Calu3 (cell line): ENCODE measurements around the gene HMGN4. TPM values are rescaled to one million over a fixed set of nuclear protein-coding genes. Genes with fewer than 3 reads are reported as not detected.
"Not testable (repeated sequence)": the region's sequence is repeated elsewhere in the genome, so short reads cannot be mapped to it uniquely, and the experiment has no call there.

ENCODE experiments used
- BruUV-seq: library from RNA; stranded (reverse); fragments of 400-500 nt; replicated peaks from 2 replicates; lab custom pipeline; 2021; lab: Mats Ljungman, UMichigan
- CTCF ChIA-PET: fragments of 300-600 bp; sonication (Branson Sonifier 250); formaldehyde crosslinking; loops from one replicate; lab custom pipeline; 2022; ENCODE audit warnings: antibody characterized with exemption; lab: Charles Lee
- DNase-seq: peaks from one replicate; pipeline ENCODE4 v3.0.0; 2022
- H3K27ac Mint-ChIP-seq: one replicate; pipeline ENCODE4 v1.8.0; 2022; ENCODE audit warnings: mixed read lengths; ENCODE audit not compliant: unreplicated experiment
- H3K27me3 Mint-ChIP-seq: one replicate; pipeline ENCODE4 v1.8.0; 2022; ENCODE audit warnings: mixed read lengths; ENCODE audit not compliant: unreplicated experiment
- H3K36me3 Mint-ChIP-seq: one replicate; pipeline ENCODE4 v1.8.0; 2022; ENCODE audit warnings: mild to moderate bottlenecking, moderate library complexity, mixed read lengths; ENCODE audit not compliant: insufficient read depth, unreplicated experiment
- H3K4me1 Mint-ChIP-seq: one replicate; pipeline ENCODE4 v1.8.0; 2022; ENCODE audit warnings: mild to moderate bottlenecking, low read depth, mixed read lengths; ENCODE audit not compliant: unreplicated experiment
- H3K4me3 Mint-ChIP-seq: one replicate; pipeline ENCODE4 v1.8.0; 2022; ENCODE audit warnings: mild to moderate bottlenecking, low read depth, moderate library complexity, mixed read lengths; ENCODE audit not compliant: unreplicated experiment
- H3K9me3 Mint-ChIP-seq: one replicate; pipeline ENCODE4 v1.8.0; 2022; ENCODE audit warnings: low read depth, mixed read lengths; ENCODE audit not compliant: unreplicated experiment
- intact Hi-C: fragments of 100-400 bp; cut with micrococcal nuclease; formaldehyde crosslinking; loops from one replicate; pipeline ENCODE4 v1.10.0; 2022; ENCODE audit not compliant: unreplicated experiment
- total RNA-seq: library from RNA; stranded (reverse); gene quantifications from 2 replicates; pipeline ENCODE4 v1.2.3, GENCODE V29; 2022
- TF ChIP-seq, protein P1 (sequence below): fragments of 200-600 bp; IDR thresholded peaks from one replicate; pipeline ENCODE4 v1.8.0; 2022; ENCODE audit warnings: antibody characterized with exemption; ENCODE audit not compliant: unreplicated experiment

Gene HMGN4
- total RNA-seq, 1 experiment from 2014 or later = 60.0 TPM

DNA sequence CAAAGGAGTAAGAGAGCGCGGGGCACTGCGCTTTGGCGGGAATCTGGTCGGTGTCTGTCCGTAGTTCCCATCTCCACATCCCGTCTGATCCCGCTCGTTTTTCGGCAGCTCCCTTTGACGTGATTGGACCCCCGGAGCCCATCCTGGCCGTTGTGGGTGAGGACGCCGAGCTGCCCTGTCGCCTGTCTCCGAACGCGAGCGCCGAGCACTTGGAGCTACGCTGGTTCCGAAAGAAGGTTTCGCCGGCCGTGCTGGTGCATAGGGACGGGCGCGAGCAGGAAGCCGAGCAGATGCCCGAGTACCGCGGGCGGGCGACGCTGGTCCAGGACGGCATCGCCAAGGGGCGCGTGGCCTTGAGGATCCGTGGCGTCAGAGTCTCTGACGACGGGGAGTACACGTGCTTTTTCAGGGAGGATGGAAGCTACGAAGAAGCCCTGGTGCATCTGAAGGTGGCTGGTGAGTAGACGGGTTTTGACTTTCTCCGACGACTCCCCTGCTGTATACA lies 36.6 kb upstream of the HMGN4 start:
- Mint-ChIP-seq H3K9me3 (no peaks in the 10 kb centered on the region), H3K27ac (no peak overlapping the region), H3K36me3 (peaks cover 5% of the 10 kb centered on the region), H3K4me3 (peak overlapping the region; percentile 67), H3K4me1 (peaks cover 10% of the 10 kb centered on the region), H3K27me3 (peaks cover 56% of the 10 kb centered on the region)
- TF ChIP-seq, protein P1, sequence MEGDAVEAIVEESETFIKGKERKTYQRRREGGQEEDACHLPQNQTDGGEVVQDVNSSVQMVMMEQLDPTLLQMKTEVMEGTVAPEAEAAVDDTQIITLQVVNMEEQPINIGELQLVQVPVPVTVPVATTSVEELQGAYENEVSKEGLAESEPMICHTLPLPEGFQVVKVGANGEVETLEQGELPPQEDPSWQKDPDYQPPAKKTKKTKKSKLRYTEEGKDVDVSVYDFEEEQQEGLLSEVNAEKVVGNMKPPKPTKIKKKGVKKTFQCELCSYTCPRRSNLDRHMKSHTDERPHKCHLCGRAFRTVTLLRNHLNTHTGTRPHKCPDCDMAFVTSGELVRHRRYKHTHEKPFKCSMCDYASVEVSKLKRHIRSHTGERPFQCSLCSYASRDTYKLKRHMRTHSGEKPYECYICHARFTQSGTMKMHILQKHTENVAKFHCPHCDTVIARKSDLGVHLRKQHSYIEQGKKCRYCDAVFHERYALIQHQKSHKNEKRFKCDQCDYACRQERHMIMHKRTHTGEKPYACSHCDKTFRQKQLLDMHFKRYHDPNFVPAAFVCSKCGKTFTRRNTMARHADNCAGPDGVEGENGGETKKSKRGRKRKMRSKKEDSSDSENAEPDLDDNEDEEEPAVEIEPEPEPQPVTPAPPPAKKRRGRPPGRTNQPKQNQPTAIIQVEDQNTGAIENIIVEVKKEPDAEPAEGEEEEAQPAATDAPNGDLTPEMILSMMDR = no peak
- CTCF ChIA-PET = no interaction called here
- intact Hi-C loops = no loop called here
- peak; percentile 32 for DNase-seq
- BruUV-seq = no TSS peak

DNA sequence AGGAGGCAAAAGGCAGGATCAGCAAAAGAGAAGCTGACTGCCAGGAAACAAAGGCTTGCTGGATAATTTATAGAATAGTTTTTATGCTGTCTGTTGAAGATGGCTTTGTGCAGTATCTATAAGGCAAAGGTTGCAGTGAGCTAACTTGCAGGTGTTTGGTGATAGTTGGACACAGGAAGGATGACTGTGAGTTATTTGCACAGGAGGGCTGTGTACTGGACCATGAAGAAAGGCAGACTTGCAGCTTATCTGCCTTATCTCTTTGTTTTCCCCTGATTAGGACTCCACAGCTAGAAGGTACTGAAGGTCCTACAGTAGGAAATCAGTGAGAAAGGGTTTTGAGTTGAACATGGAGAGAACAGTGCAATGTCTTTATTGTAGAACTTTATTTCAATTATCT lies 36.0 kb upstream of the HMGN4 start:
- H3K4me1 Mint-ChIP-seq = peaks cover 10% of the 10 kb centered on the region
- DNase-seq = no peak
- H3K9me3 Mint-ChIP-seq = no peaks in the 10 kb centered on the region
- H3K4me3 Mint-ChIP-seq = peak overlapping the region; percentile 67
- peaks cover 59% of the 10 kb centered on the region for H3K27me3 Mint-ChIP-seq
- no TSS peak for BruUV-seq
- peaks cover 5% of the 10 kb centered on the region for H3K36me3 Mint-ChIP-seq
- CTCF ChIA-PET = no interaction called here
- H3K27ac Mint-ChIP-seq = no peak overlapping the region
- TF ChIP-seq, protein P1 = no peak
- intact Hi-C loops = no loop called here

DNA sequence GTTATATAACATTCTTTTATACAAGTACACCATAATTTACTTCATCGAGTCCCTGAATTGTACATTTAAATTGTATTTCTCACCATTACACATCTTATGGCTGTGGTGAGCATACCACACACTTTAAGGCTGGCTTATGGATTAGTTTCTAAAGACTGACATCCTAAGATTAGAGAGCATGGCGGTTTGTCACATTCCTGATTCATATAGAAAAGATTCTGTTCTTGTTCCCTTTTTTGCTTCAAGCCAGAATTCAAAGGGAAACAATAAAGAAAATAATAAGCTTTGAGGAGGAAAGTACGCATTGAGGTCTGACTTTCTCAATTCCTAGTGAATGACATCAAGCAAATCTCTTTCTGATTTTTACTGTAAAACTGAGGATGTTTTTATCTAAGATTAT lies 35.5 kb upstream of the HMGN4 start:
- Mint-ChIP-seq H3K4me3 (no peak overlapping the region), H3K36me3 (peaks cover 5% of the 10 kb centered on the region), H3K4me1 (peaks cover 10% of the 10 kb centered on the region), H3K27me3 (peaks cover 59% of the 10 kb centered on the region), H3K9me3 (no peaks in the 10 kb centered on the region), H3K27ac (no peak overlapping the region)
- intact Hi-C loops = no loop called here
- no peak for DNase-seq
- no TSS peak for BruUV-seq
- TF ChIP-seq, protein P1 = no peak
- CTCF ChIA-PET = no interaction called here

DNA sequence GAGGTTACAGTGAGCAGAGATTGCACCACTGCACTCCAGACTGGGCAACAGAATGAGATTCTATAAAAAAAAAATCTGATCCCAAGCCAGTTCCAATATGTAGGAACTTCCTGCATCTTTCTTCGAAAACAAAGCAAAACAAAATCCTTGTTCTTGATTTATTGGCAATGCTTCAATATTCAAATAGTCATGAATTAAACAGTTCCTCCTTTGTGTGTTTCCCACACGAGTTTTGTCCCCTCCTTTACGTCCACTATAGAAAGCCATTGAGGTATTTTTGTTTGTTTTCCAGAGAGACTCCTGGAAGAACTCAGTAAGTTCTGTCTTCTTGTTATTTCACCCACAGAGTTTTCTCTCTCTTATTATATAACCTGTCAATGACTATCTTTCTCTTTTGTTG lies 30.5 kb upstream of the HMGN4 start:
- intact Hi-C loops = no loop called here
- no TSS peak for BruUV-seq
- no peaks in the 10 kb centered on the region for H3K36me3 Mint-ChIP-seq

DNA sequence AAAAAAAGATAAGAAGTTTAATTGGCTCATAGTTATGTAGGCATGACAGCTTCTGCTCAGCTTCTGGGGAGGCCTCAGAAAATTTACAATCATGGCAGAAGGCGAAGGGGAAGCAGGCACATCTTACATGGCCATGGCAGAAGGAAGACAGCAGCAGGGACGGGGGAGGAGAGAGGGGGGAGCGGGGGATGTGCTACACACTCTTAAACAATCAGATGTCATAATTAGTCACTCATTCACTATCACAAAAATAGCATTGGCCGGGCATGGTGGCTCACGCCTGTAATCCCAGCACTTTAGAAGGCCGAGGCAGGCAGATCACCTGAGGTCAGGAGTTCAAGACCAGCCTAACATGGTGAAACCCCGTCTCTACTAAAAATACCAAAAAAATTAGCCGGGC lies 27.1 kb upstream of the HMGN4 start:
- H3K36me3 Mint-ChIP-seq, H3K27ac Mint-ChIP-seq, intact Hi-C loops, H3K9me3 Mint-ChIP-seq, H3K4me1 Mint-ChIP-seq, DNase-seq, BruUV-seq, H3K4me3 Mint-ChIP-seq: not testable (repeated sequence)
- CTCF ChIA-PET = interaction anchor here (0.7 kb wide), 1 partner anchor 34 kb away, joined by 9 read pairs; no protein-coding TSS in a partner anchor
- H3K27me3 Mint-ChIP-seq = peaks cover 28% of the 10 kb centered on the region

More for the DNA sequence above, 30.5 kb upstream of the HMGN4 start:
- CTCF ChIA-PET = no interaction called here
- Mint-ChIP-seq H3K9me3 (no peaks in the 10 kb centered on the region), H3K4me3 (no peak overlapping the region), H3K27ac (no peak overlapping the region), H3K27me3 (peaks cover 55% of the 10 kb centered on the region), H3K4me1 (no peaks in the 10 kb centered on the region)
- no peak for DNase-seq
- TF ChIP-seq, protein P1 = no peak
